DOHH2 (cell line): Measurements from ENCODE around the gene PLCL1.

ENCODE experiments used
- CTCF ChIP-seq: fragments of 200-600 bp; sonication (generic); IDR thresholded peaks from one replicate; pipeline ENCODE4 v1.5.1; 2014; ENCODE audit warnings: antibody characterized with exemption, mild to moderate bottlenecking, low read depth, low read length; ENCODE audit not compliant: poor library complexity, severe bottlenecking
- EZH2phosphoT487 ChIP-seq: fragments of 200-600 bp; sonication (generic); IDR thresholded peaks from 2 replicates; pipeline ENCODE4 v1.6.1; 2017; ENCODE audit warnings: borderline replicate concordance, mild to moderate bottlenecking, antibody characterized with exemption, low read length, moderate library complexity, mixed read lengths

GRCh38 chr2:197982565-197982964 lies 178.2 kb downstream of the PLCL1 start:
- no peak for TF ChIP-seq CTCF
- no peak for TF ChIP-seq EZH2phosphoT487
